Brain microvascular endothelial cell (primary cell): ENCODE data around the gene FAM240A.

Experiments
- DNase-seq: peaks from one replicate; pipeline ENCODE4 v3.0.0-alpha.2; 2020
- H3K27ac ChIP-seq: fragments of 250-450 bp; sonication (Bioruptor Pico); 2 replicates; pipeline ENCODE4 v1.5.1; 2020; ENCODE audit warnings: mild to moderate bottlenecking, moderate library complexity
- H3K27me3 ChIP-seq: fragments of 250-450 bp; sonication (Bioruptor Pico); replicated peaks from 2 replicates; pipeline ENCODE4 v1.5.1; 2020; ENCODE audit warnings: mild to moderate bottlenecking
- H3K36me3 ChIP-seq: fragments of 250-450 bp; sonication (Bioruptor Pico); replicated peaks from 2 replicates; pipeline ENCODE4 v1.5.1; 2020; ENCODE audit warnings: mild to moderate bottlenecking
- H3K4me3 ChIP-seq: 2 replicates; pipeline ENCODE4 v1.5.1; 2011; ENCODE audit warnings: low read depth, mild to moderate bottlenecking, control low read depth, low read length, moderate library complexity
- in situ Hi-C: cut with HindIII; loops from 2 replicates; pipeline ENCODE4 v1.10.0; 2017; ENCODE audit warnings: low sequenced_read_pairs, low pct_ligation_motif_present
- TF ChIP-seq, protein P1 (sequence below): IDR thresholded peaks from 2 replicates; pipeline ENCODE4 v1.5.1; 2011; ENCODE audit warnings: low read depth, mild to moderate bottlenecking, moderate library complexity, low read length, control low read depth, inconsistent platforms; ENCODE audit errors: missing control alignments

FAM240A gene

DNA sequence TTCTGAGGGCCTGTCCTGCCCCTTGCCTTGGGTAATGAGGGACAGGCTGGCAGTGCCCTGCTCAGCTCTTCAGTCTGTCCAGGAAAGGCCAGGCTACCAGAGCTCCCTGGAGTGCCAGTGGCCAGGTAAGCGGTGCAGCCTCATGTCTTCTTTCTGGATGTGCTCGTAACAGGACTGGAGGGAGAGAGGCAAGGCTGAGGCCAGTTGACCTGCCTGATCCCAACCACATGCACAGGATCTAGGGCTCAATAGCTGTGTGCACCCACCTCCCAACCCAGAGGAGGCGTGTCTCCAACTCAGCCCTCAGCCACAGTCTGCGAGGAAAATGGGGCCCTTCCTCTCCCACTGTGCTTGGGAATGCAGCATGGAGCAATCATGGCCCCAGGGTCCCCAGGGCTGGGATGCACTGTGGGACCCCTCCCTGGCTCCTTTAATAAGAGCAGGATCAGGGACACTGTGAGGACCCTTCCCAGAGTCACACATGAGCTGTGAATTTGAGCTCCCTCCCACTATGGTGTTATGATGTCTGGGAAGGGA lies 58.6 kb downstream of the FAM240A start:
- no peak overlapping the region for H3K27ac ChIP-seq
- no peak for DNase-seq
- in situ Hi-C loops = no loop called here
- no peaks in the 10 kb centered on the region for H3K27me3 ChIP-seq
- no peaks in the 10 kb centered on the region for H3K36me3 ChIP-seq
- TF ChIP-seq, protein P1, sequence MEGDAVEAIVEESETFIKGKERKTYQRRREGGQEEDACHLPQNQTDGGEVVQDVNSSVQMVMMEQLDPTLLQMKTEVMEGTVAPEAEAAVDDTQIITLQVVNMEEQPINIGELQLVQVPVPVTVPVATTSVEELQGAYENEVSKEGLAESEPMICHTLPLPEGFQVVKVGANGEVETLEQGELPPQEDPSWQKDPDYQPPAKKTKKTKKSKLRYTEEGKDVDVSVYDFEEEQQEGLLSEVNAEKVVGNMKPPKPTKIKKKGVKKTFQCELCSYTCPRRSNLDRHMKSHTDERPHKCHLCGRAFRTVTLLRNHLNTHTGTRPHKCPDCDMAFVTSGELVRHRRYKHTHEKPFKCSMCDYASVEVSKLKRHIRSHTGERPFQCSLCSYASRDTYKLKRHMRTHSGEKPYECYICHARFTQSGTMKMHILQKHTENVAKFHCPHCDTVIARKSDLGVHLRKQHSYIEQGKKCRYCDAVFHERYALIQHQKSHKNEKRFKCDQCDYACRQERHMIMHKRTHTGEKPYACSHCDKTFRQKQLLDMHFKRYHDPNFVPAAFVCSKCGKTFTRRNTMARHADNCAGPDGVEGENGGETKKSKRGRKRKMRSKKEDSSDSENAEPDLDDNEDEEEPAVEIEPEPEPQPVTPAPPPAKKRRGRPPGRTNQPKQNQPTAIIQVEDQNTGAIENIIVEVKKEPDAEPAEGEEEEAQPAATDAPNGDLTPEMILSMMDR = no peak
- H3K4me3 ChIP-seq = no peak overlapping the region

DNA sequence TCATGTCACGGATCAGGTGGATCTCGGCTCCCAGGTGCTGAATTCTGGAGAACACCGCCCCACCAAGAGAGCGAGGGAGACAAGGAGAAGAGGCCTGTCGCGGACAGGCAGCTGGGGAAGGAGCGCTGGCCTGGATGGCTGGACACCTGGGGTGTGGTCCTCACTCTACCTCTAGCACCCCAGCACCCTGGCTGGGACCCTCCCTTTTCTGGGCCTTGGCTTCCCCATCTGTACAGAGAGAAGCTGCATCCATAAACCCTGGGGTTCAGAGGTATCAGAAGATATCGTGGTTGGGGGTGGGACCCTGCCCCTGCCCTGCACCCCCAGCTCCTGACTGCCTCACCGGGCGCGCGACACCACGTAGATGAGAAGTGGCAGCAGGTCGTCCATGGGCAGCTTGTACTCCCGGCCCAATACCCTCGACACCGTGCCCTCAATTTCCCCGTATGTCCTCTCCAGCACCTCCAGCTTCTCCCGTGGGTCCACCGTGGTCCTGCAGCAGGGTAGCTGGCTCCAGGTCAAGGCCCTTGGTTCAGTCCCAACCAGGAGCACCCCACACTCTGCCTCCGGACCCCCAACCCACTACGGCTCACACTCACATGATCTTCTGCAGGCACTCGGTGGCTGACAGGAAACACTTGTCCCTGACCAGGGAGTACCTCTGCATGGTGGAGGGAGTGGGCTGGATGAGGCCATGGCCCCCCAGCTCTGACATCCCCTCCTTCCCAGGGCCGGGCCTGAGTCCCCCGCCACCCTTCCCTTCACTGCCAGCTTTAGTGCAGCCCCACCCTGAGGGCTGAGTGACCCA lies 59.4 kb downstream of the FAM240A start:
- DNase-seq = no peak
- Histone ChIP-seq H3K36me3 (no peaks in the 10 kb centered on the region), H3K27me3 (no peaks in the 10 kb centered on the region), H3K27ac (no peak overlapping the region), H3K4me3 (no peak overlapping the region)
- TF ChIP-seq, protein P1 = no peak
- in situ Hi-C loops = no loop called here

DNA sequence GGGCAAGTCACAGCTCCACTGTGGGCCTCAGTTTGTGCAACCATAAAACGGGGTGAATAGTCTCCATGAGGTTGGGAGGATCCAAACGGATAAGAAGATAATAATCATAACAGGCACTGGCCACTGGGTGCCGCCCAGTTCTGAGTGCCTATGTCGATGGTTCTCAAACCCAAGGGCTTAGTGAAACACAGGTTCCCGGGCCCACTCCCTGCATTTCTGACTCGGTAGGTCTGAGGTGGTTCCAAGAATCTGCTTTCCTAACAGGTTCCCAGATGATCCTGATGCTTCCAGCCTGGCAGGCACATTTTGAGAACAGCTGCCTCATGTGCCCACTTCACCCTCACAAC lies 60.0 kb downstream of the FAM240A start:
- Histone ChIP-seq H3K36me3 (no peaks in the 10 kb centered on the region), H3K27ac (no peak overlapping the region), H3K27me3 (no peaks in the 10 kb centered on the region), H3K4me3 (no peak overlapping the region)
- in situ Hi-C loops = no loop called here
- DNase-seq = no peak
- TF ChIP-seq, protein P1 = no peak

DNA sequence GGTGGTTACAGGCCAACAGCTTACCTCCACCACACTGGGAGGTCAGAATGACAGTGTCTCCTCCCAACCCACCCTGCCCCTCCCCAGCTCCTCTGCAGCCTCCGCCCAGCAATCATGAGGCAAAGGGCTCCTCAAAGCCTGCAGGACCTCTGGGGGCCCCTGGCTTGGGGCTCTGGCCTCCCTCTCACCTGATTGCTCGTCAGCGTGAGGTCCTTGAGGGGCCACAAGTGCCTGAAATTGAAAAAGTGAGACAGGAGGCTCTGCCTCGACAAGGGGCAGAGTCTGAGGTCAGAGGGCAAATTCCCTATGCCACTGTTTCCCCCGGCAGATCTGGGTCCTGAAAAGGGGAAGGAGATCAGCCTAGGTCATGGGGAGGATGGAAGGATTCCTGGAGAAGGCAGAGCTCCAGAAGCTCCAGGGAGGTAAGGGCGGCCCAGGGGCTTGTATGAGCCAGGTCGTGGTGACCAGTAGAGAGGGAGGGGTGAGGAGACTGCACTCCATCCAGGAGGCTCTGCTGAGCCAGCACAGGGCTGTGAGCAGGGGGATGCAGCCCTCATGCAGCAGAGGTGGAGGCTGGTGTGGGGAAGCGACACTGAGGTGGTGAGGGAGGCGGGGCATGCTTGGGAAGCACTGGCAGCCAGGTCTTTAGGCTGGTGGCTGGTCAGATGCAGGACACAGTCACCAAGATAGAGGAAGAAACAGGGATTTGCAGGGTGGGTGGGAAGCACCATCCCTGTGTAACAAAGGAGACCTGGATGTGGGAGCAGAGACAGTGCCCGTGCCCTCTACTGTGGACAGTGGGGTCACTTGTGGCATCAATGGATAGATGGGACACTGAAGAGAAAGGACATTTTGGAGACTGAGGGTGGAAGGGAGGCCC lies 61.1 kb downstream of the FAM240A start:
- no peaks in the 10 kb centered on the region for H3K27me3 ChIP-seq
- in situ Hi-C loops = no loop called here
- DNase-seq = no peak
- no peaks in the 10 kb centered on the region for H3K36me3 ChIP-seq
- TF ChIP-seq, protein P1 = no peak
- no peak overlapping the region for H3K27ac ChIP-seq
- H3K4me3 ChIP-seq = no peak overlapping the region

DNA sequence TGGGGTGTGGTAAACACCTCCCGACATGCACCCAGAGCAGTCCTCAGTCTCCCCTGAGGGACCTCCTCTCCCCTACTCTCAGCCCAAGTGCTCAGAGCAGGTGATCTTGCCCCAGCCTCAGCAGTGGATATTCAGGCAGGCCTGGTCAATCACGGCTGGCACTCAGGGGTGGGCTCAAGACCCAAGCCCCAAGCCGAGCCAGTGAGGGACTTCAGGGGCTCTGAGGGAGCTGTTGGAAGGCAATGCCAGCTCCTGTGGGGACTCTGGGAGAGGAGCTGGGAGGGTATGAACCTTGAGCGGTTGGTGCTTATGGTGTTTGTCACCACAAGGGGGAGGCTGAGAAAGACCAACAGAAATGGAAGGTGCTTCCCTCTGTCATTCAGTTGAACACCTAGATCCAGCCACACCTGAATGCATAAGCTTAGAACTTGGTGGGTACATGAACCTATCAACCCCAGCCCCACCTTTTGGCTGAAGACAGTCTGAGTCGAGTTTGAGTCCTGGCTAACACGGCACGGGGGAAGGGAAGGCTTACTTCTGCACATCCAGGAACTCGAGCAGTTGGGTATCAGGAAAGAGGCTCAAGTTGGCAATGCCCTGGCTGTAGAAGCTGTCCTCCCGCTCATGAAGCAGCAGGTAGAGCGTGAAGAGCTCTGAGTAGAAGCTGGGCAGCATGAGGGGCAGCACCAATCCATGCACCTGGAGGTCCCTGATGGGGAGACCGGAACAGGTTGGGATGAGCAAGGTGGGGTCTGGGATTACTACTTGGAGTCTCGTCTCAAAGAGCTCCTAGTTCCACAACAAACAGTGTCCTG lies 61.9 kb downstream of the FAM240A start:
- TF ChIP-seq, protein P1 = peak; percentile 43
- Histone ChIP-seq H3K36me3 (no peaks in the 10 kb centered on the region), H3K27ac (no peak overlapping the region), H3K27me3 (no peaks in the 10 kb centered on the region), H3K4me3 (no peak overlapping the region)
- in situ Hi-C loops = no loop called here
- no peak for DNase-seq
